HCT116 (cell line): Measurements from ENCODE around the gene CDX1. TPM values are rescaled to one million over a fixed set of nuclear protein-coding genes. Genes with fewer than 3 reads are reported as not detected.
A peak's percentile ranks its signal among the peaks of the same experiment; 100 is the strongest.

ENCODE experiments used
- ATAC-seq: fragments of 200-7000 bp; cut with Tn5 transposase; 2 replicates; pipeline ENCODE4 v1.9.1; 2020; ENCODE audit warnings: mild to moderate bottlenecking, moderate library complexity
- BruUV-seq: library from RNA; stranded (reverse); fragments of 400-500 nt; replicated peaks from 2 replicates; lab custom pipeline; 2021; lab: Mats Ljungman, UMichigan
- CTCF ChIA-PET: fragments of 300-600 bp; sonication (Branson Sonifier 250); formaldehyde crosslinking; loops from one replicate; lab custom pipeline; 2021; ENCODE audit warnings: antibody characterized with exemption; lab: Charles Lee
- POLR2A ChIA-PET: fragments of 300-600, 350-600 bp; sonication (Branson Sonifier 250); formaldehyde crosslinking; loops from one replicate; lab custom pipeline; 2021; ENCODE audit warnings: antibody characterized with exemption; lab: Charles Lee
- RAD21 ChIA-PET, 2 experiments: fragments of 300-600 bp; sonication (Branson Sonifier 250); formaldehyde crosslinking; loops; one replicate each; lab custom pipeline; 2023; ENCODE audit warnings: low total read pairs in 2 of 2; ENCODE audit not compliant: uncharacterized antibody in 2 of 2, unreplicated experiment in 2 of 2, low non-redundant PET in 1 of 2; lab: Charles Lee
- DNase-seq: peaks from one replicate; pipeline ENCODE4 v3.0.0-alpha.2; 2010; ENCODE audit warnings: low read depth, low spot score
- H2AFZ ChIP-seq: fragments of 200-600 bp; shearing (Covaris generic), sonication (generic); 2 replicates; pipeline ENCODE4 v1.6.1; 2017; ENCODE audit warnings: low read depth, mixed run types, mixed read lengths, antibody characterized with exemption, low read length; ENCODE audit not compliant: poor library complexity, severe bottlenecking
- H3K27ac ChIP-seq: 2 replicates; pipeline ENCODE4 v1.5.1; 2012; ENCODE audit warnings: low read depth, low read length
- H3K27me3 ChIP-seq: fragments of 200-600 bp; sonication (generic); 2 replicates; pipeline ENCODE4 v1.6.1; 2016; ENCODE audit warnings: mixed run types, low read length, mixed read lengths; ENCODE audit not compliant: insufficient read depth
- H3K36me3 ChIP-seq, 2 experiments: fragments of 200-500 bp in 1 of 2; fragments of 200-600 bp in 1 of 2; sonication (Bioruptor generic) in 1 of 2; sonication (generic) in 1 of 2; 2 replicates each; pipeline versions ENCODE4 v1.5.1 to v1.6.1; 2014 to 2016; ENCODE audit warnings: low read length in 2 of 2, inconsistent platforms in 1 of 2, mixed read lengths in 1 of 2, mixed run types in 1 of 2; ENCODE audit not compliant: insufficient read depth in 2 of 2, control insufficient read depth in 1 of 2
- H3K4me1 ChIP-seq, 2 experiments: fragments of 200-600 bp in 1 of 2; sonication (generic) in 1 of 2; 2 replicates each; pipeline versions ENCODE4 v1.5.1 to v1.6.1; 2012 to 2017; ENCODE audit warnings: low read length in 2 of 2, inconsistent platforms in 1 of 2, mild to moderate bottlenecking in 1 of 2, mixed read lengths in 1 of 2, mixed run types in 1 of 2, moderate library complexity in 1 of 2; ENCODE audit not compliant: insufficient read depth in 2 of 2, control insufficient read depth in 1 of 2
- H3K4me2 ChIP-seq: fragments of 200-600 bp; sonication (generic); 2 replicates; pipeline ENCODE4 v1.6.1; 2017; ENCODE audit warnings: mixed run types, low read length, mixed read lengths
- H3K4me3 ChIP-seq, 2 experiments: fragments of 200-600 bp in 1 of 2; sonication (generic) in 1 of 2; replicated peaks in 1 of 2; 2 replicates each; pipeline ENCODE4 v1.5.1; 2011 to 2016; ENCODE audit warnings: low read length in 2 of 2, control low read depth in 1 of 2, low read depth in 1 of 2, mild to moderate bottlenecking in 1 of 2, mixed read lengths in 1 of 2, mixed run types in 1 of 2
- H3K79me2 ChIP-seq: fragments of 200-600 bp; sonication (generic); 2 replicates; pipeline ENCODE4 v1.6.1; 2017; ENCODE audit warnings: mild to moderate bottlenecking, mixed run types, low read length, moderate library complexity, mixed read lengths; ENCODE audit not compliant: insufficient read depth
- H3K9ac ChIP-seq: fragments of 200-600 bp; sonication (generic); 2 replicates; pipeline ENCODE4 v1.6.1; 2016; ENCODE audit warnings: low read length, mixed read lengths
- H3K9me2 ChIP-seq: fragments of 200-600 bp; sonication (generic), shearing (Covaris generic); 2 replicates; pipeline ENCODE4 v1.6.1; 2017; ENCODE audit warnings: mixed run types, mild to moderate bottlenecking, moderate library complexity; ENCODE audit not compliant: insufficient read depth
- H3K9me3 ChIP-seq, 2 experiments: fragments of 200-500 bp in 1 of 2; fragments of 200-600 bp in 1 of 2; sonication (Bioruptor generic) in 1 of 2; sonication (generic) in 1 of 2; 2 replicates each; pipeline ENCODE4 v1.6.1; 2014 to 2017; ENCODE audit warnings: low read length in 2 of 2, mixed read lengths in 2 of 2, inconsistent platforms in 1 of 2, low read depth in 1 of 2, mild to moderate bottlenecking in 1 of 2, mixed run types in 1 of 2, moderate library complexity in 1 of 2; ENCODE audit not compliant: control insufficient read depth in 1 of 2, insufficient read depth in 1 of 2
- H4K20me1 ChIP-seq: fragments of 200-600 bp; sonication (generic), shearing (Covaris generic); 2 replicates; pipeline ENCODE4 v1.6.1; 2017; ENCODE audit warnings: mixed run types, mild to moderate bottlenecking, moderate library complexity; ENCODE audit not compliant: insufficient read depth
- JUND ChIP-seq: IDR thresholded peaks from 2 replicates; pipeline ENCODE4 v1.6.1; 2012
- POLR2AphosphoS5 ChIP-seq: IDR thresholded peaks from 2 replicates; pipeline ENCODE4 v1.6.1; 2011; ENCODE audit warnings: mild to moderate bottlenecking, low read depth, low read length, moderate library complexity
- RAD21 ChIP-seq: IDR thresholded peaks from 2 replicates; pipeline ENCODE4 v1.6.1; 2012; ENCODE audit warnings: low read depth, mild to moderate bottlenecking
- SP1 ChIP-seq: IDR thresholded peaks from 2 replicates; pipeline ENCODE4 v1.6.1; 2012; ENCODE audit warnings: low read depth
- SRF ChIP-seq: IDR thresholded peaks from 2 replicates; pipeline ENCODE4 v1.6.1; 2012; ENCODE audit warnings: low read depth
- intact Hi-C: fragments of 100-400 bp; cut with micrococcal nuclease; formaldehyde crosslinking; loops from 2 replicates; pipeline ENCODE4 v1.10.0; 2022
- total RNA-seq: library from RNA; stranded (reverse); gene quantifications from one replicate; pipeline ENCODE4 v1.2.1, GENCODE V29; 2021; ENCODE audit not compliant: unreplicated experiment
- TF ChIP-seq, protein P1 (sequence below): IDR thresholded peaks from 2 replicates; pipeline ENCODE4 v1.6.1; 2012
- TF ChIP-seq, protein P2 (sequence below), 3 experiments: fragments of 200-600 bp in 1 of 3; sonication (generic) in 1 of 3; IDR thresholded peaks in 2 of 3; conservative IDR thresholded peaks in 1 of 3; 2 replicates each; pipeline ENCODE4 v1.5.1; 2012 to 2017; ENCODE audit warnings: low read depth in 2 of 3, low read length in 2 of 3, antibody characterized with exemption in 1 of 3, borderline replicate concordance in 1 of 3, control low read depth in 1 of 3, mild to moderate bottlenecking in 1 of 3, mixed read lengths in 1 of 3, mixed run types in 1 of 3, moderate library complexity in 1 of 3; ENCODE audit not compliant: insufficient read depth in 1 of 3
- TF ChIP-seq, protein P3 (sequence below): IDR thresholded peaks from 2 replicates; pipeline ENCODE4 v1.6.1; 2012
- TF ChIP-seq, protein P4 (sequence below): IDR thresholded peaks from 2 replicates; pipeline ENCODE4 v1.6.1; 2011; ENCODE audit warnings: mild to moderate bottlenecking, low read length, moderate library complexity; ENCODE audit not compliant: insufficient replicate concordance; ENCODE audit errors: extremely low read depth

The CDX1 gene
- total RNA-seq, 1 experiment from 2014 or later, result not detected

DNA sequence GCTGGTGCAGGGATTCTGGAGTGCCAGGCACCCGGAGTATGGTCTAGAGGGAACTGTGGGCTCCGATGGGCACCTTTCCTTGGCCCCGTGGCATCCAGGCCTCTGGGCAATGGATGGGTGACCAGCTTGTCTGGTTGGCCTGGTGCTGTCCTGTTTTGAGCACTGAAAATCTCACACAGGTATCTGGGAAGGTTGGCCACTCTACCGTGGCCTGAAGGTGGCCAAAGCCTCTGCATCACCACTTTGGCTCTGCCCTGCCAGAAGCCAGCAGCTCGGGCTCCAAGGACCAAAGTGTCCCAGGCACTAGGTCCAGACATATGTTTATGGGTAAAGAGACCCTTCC is 52.1 kb downstream of the CDX1 start:
- no TSS peak for BruUV-seq
- Histone ChIP-seq H2AFZ (no peak overlapping the region), H3K9ac (no peak overlapping the region), H3K4me2 (no peak overlapping the region), H3K27ac (no peak overlapping the region), H4K20me1 (no peaks in the 10 kb centered on the region), H3K9me3 (no peaks in the 10 kb centered on the region), H3K4me3 (no peak overlapping the region), H3K9me2 (no peaks in the 10 kb centered on the region), H3K79me2 (no peaks in the 10 kb centered on the region), H3K4me1 (0 out of 4 replicates have a peak, but pooled peaks cover 0 to 2% of the 10 kb centered on the region in 2 experiments), H3K36me3 (no peaks in the 10 kb centered on the region), H3K27me3 (no peaks in the 10 kb centered on the region)
- intact Hi-C loops, result loop anchor here (1.0 to 10.0 kb wide), 8 partner anchors 57 to 582 kb away; partner anchors contain the start of genes HMGXB3 and TIGD6
- CTCF ChIA-PET, result interaction anchor here (0.5 to 1.7 kb wide), 9 partner anchors 10 to 385 kb away, joined by 3 to 6 read pairs (median 3); no protein-coding TSS in a partner anchor
- DNase-seq (no peak), ATAC-seq (0 out of 2 replicates have a peak, but pooled peaks have one; percentile 4)
- no peak for TF ChIP-seq POLR2AphosphoS5
- no peak for TF ChIP-seq JUND
- TF ChIP-seq, protein P1, sequence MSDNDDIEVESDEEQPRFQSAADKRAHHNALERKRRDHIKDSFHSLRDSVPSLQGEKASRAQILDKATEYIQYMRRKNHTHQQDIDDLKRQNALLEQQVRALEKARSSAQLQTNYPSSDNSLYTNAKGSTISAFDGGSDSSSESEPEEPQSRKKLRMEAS, result no peak
- no peak for TF ChIP-seq SP1
- TF ChIP-seq, protein P2, sequence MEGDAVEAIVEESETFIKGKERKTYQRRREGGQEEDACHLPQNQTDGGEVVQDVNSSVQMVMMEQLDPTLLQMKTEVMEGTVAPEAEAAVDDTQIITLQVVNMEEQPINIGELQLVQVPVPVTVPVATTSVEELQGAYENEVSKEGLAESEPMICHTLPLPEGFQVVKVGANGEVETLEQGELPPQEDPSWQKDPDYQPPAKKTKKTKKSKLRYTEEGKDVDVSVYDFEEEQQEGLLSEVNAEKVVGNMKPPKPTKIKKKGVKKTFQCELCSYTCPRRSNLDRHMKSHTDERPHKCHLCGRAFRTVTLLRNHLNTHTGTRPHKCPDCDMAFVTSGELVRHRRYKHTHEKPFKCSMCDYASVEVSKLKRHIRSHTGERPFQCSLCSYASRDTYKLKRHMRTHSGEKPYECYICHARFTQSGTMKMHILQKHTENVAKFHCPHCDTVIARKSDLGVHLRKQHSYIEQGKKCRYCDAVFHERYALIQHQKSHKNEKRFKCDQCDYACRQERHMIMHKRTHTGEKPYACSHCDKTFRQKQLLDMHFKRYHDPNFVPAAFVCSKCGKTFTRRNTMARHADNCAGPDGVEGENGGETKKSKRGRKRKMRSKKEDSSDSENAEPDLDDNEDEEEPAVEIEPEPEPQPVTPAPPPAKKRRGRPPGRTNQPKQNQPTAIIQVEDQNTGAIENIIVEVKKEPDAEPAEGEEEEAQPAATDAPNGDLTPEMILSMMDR (IDR thresholded peaks at IDR 0.05 in 2 of 3, conservative IDR thresholded peaks at IDR 0.05 in 1 of 3; ENCODE audit: borderline replicate concordance in 1 of 3, insufficient read depth in 1 of 3, low read depth in 2 of 3, low read length in 2 of 3), result no peak
- no peak for TF ChIP-seq RAD21
- RAD21 ChIA-PET, result no interaction called here
- POLR2A ChIA-PET, result no interaction called here

DNA sequence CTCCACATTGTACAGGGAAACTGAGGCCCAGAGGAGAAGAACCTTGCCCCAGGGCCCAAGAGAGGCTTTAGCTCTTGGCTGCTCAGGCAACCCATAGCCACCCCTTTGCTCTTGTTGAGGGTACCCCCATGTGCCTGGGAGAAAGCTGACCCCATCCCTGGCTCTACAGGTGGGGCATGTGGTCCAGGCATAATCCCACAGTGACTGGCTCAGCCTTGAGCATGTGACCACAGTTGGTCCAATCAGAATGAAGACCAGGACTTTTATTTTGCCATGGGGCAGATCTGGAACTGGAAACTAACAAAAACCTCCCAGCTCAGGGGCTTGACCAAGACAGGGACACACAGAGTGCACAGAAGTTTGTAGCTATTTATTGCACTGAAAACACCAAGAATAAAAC is 52.6 kb downstream of the CDX1 start:
- Histone ChIP-seq H4K20me1 (no peaks in the 10 kb centered on the region), H3K9me3 (no peaks in the 10 kb centered on the region), H3K9me2 (no peaks in the 10 kb centered on the region), H3K79me2 (no peaks in the 10 kb centered on the region), H2AFZ (no peak overlapping the region), H3K4me1 (0 out of 4 replicates have a peak, but pooled peaks cover 0 to 2% of the 10 kb centered on the region in 2 experiments), H3K36me3 (no peaks in the 10 kb centered on the region), H3K9ac (no peak overlapping the region), H3K4me3 (no peak overlapping the region), H3K27ac (no peak overlapping the region), H3K4me2 (no peak overlapping the region), H3K27me3 (no peaks in the 10 kb centered on the region)
- ChIA-PET RAD21 (no interaction called here), POLR2A (no interaction called here), CTCF (interaction anchor here (0.5 to 1.7 kb wide), 5 partner anchors 9 to 385 kb away, joined by 3 to 6 read pairs (median 5); no protein-coding TSS in a partner anchor)
- no TSS peak for BruUV-seq
- ATAC-seq (no peak), DNase-seq (no peak)
- intact Hi-C loops, result loop anchor here (2.0 to 10.0 kb wide), 5 partner anchors 174 to 582 kb away; partner anchors contain the start of genes HMGXB3 and TIGD6
- TF ChIP-seq, protein P3, sequence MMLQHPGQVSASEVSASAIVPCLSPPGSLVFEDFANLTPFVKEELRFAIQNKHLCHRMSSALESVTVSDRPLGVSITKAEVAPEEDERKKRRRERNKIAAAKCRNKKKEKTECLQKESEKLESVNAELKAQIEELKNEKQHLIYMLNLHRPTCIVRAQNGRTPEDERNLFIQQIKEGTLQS, result no peak
- TF ChIP-seq, protein P1, result no peak
- TF ChIP-seq, protein P4, sequence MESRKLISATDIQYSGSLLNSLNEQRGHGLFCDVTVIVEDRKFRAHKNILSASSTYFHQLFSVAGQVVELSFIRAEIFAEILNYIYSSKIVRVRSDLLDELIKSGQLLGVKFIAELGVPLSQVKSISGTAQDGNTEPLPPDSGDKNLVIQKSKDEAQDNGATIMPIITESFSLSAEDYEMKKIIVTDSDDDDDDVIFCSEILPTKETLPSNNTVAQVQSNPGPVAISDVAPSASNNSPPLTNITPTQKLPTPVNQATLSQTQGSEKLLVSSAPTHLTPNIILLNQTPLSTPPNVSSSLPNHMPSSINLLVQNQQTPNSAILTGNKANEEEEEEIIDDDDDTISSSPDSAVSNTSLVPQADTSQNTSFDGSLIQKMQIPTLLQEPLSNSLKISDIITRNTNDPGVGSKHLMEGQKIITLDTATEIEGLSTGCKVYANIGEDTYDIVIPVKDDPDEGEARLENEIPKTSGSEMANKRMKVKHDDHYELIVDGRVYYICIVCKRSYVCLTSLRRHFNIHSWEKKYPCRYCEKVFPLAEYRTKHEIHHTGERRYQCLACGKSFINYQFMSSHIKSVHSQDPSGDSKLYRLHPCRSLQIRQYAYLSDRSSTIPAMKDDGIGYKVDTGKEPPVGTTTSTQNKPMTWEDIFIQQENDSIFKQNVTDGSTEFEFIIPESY, result no peak
- no peak for TF ChIP-seq SRF
